SK-N-SH treated with all-trans-retinoic acid at 6 μM for 48 hours (cell line): ENCODE results near the gene NIPAL4.

Source experiments
- ATAC-seq: fragments of 200-7000 bp; cut with Tn5 transposase; 3 replicates; pipeline ENCODE4 v1.9.1; 2020; ENCODE audit warnings: mild to moderate bottlenecking, moderate library complexity
- ARNTL ChIP-seq: fragments of 450-650 bp; formaldehyde crosslinking; IDR thresholded peaks from 2 replicates; pipeline ENCODE4 v1.5.0; 2020; ENCODE audit warnings: low read depth, mild to moderate bottlenecking, moderate library complexity, borderline replicate concordance
- BACH2 ChIP-seq: fragments of 250-450 bp; sonication (Bioruptor Pico); IDR thresholded peaks from 2 replicates; pipeline ENCODE4 v1.9.0; 2021; ENCODE audit warnings: mild to moderate bottlenecking, borderline replicate concordance
- CREB5 ChIP-seq: fragments of 250-450 bp; sonication (Bioruptor Pico); IDR thresholded peaks from 2 replicates; pipeline ENCODE4 v1.5.1; 2020; ENCODE audit warnings: low read depth, mild to moderate bottlenecking, moderate library complexity
- CSDC2 ChIP-seq: fragments of 250-450 bp; sonication (Bioruptor Pico); IDR thresholded peaks from 2 replicates; pipeline ENCODE4 v1.5.0; 2020; ENCODE audit warnings: mild to moderate bottlenecking, moderate library complexity
- ESRRG ChIP-seq: fragments of 250-450 bp; sonication (Bioruptor Pico); IDR thresholded peaks from 2 replicates; pipeline ENCODE4 v1.6.1; 2021; ENCODE audit warnings: mild to moderate bottlenecking
- GLIS3 ChIP-seq: fragments of 250-450 bp; sonication (Bioruptor Pico); IDR thresholded peaks from 2 replicates; pipeline ENCODE4 v1.5.0; 2020; ENCODE audit warnings: mild to moderate bottlenecking, moderate library complexity
- ISL1 ChIP-seq: fragments of 250-450 bp; sonication (Bioruptor Pico); IDR thresholded peaks from 2 replicates; pipeline ENCODE4 v2.1.2; 2022; ENCODE audit warnings: mild to moderate bottlenecking, moderate library complexity
- OSR1 ChIP-seq: fragments of 250-450 bp; sonication (Bioruptor Pico); IDR thresholded peaks from 2 replicates; pipeline ENCODE4 v1.8.0; 2022; ENCODE audit warnings: moderate library complexity, mild to moderate bottlenecking, inconsistent platforms
- PATZ1 ChIP-seq: fragments of 250-450 bp; sonication (Bioruptor Pico); IDR thresholded peaks from 2 replicates; pipeline ENCODE4 v1.8.0; 2020; ENCODE audit warnings: mild to moderate bottlenecking, moderate library complexity, borderline replicate concordance
- PPARA ChIP-seq: fragments of 250-450 bp; sonication (Bioruptor Pico); IDR thresholded peaks from 2 replicates; pipeline ENCODE4 v1.5.0; 2020; ENCODE audit warnings: mild to moderate bottlenecking, borderline replicate concordance
- RARB ChIP-seq: fragments of 250-450 bp; sonication (Bioruptor Pico); IDR thresholded peaks from 2 replicates; pipeline ENCODE4 v1.8.0; 2021; ENCODE audit warnings: mild to moderate bottlenecking, moderate library complexity
- SNAI2 ChIP-seq: fragments of 250-450 bp; sonication (Bioruptor Pico); IDR thresholded peaks from 2 replicates; pipeline ENCODE4 v1.5.0; 2020; ENCODE audit warnings: mild to moderate bottlenecking, moderate library complexity
- TOX ChIP-seq: fragments of 250-450 bp; sonication (Bioruptor Pico); IDR thresholded peaks from 2 replicates; pipeline ENCODE4 v1.8.0; 2021; ENCODE audit warnings: mild to moderate bottlenecking, moderate library complexity, borderline replicate concordance
- ZC3H10 ChIP-seq: fragments of 250-450 bp; sonication (Bioruptor Pico); IDR thresholded peaks from 2 replicates; pipeline ENCODE4 v1.5.1; 2021; ENCODE audit warnings: mild to moderate bottlenecking, moderate library complexity
- ZFP3 ChIP-seq: fragments of 250-450 bp; sonication (Bioruptor Pico); IDR thresholded peaks from 2 replicates; pipeline ENCODE4 v1.5.0; 2020; ENCODE audit warnings: mild to moderate bottlenecking, moderate library complexity
- ZFP30 ChIP-seq: fragments of 450-650 bp; formaldehyde crosslinking; IDR thresholded peaks from 2 replicates; pipeline ENCODE4 v1.5.0; 2022; ENCODE audit warnings: mild to moderate bottlenecking, moderate library complexity
- ZNF565 ChIP-seq: fragments of 450-650 bp; formaldehyde crosslinking; conservative IDR thresholded peaks from 2 replicates; pipeline ENCODE4 v1.5.0; 2020; ENCODE audit warnings: low read depth, mild to moderate bottlenecking, moderate library complexity
- ZNF8 ChIP-seq: fragments of 450-650 bp; formaldehyde crosslinking; IDR thresholded peaks from 2 replicates; pipeline ENCODE4 v1.5.0; 2020; ENCODE audit warnings: mild to moderate bottlenecking, moderate library complexity
- TF ChIP-seq, protein P1 (sequence below): fragments of 250-450 bp; sonication (Bioruptor Pico); IDR thresholded peaks from 2 replicates; pipeline ENCODE4 v1.5.0; 2020; ENCODE audit warnings: mild to moderate bottlenecking, moderate library complexity
- TF ChIP-seq, protein P2 (sequence below): fragments of 250-450 bp; sonication (Bioruptor Pico); IDR thresholded peaks from 2 replicates; pipeline ENCODE4 v1.5.1; 2021; ENCODE audit warnings: mild to moderate bottlenecking, moderate library complexity
- TF ChIP-seq, protein P3 (sequence below): fragments of 250-450 bp; sonication (Bioruptor Pico); IDR thresholded peaks from 2 replicates; pipeline ENCODE4 v1.8.0; 2021; ENCODE audit warnings: low read depth, mild to moderate bottlenecking, moderate library complexity, borderline replicate concordance

The NIPAL4 gene

DNA sequence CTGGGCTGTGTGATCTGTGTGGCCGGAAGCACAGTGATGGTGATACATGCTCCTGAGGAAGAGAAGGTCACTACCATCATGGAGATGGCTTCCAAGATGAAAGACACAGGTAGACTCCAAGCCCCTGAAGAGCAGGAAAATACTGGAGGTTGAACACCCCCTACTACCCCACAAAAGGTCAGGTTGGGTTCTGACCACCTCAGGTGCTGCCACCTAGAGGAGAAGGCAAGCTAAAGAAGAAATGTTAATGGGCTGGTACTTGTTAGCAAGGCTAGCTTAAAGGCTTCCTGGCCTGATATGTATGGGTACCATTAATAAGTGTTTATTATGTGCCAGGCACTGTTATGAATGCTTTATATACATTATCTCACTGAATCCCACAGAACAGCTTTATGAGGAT lies 11.7 kb downstream of the NIPAL4 start:
- peak; percentile 28 for ATAC-seq
- TF ChIP-seq ESRRG (CRISPR knock-in tag) (no peak), ZNF8 (CRISPR knock-in tag) (no peak), ZFP30 (no peak), OSR1 (CRISPR knock-in tag) (no peak), SNAI2 (CRISPR knock-in tag) (no peak), ISL1 (no peak), TOX (CRISPR knock-in tag) (no peak), ZC3H10 (CRISPR knock-in tag) (no peak), ARNTL (CRISPR knock-in tag) (no peak), PPARA (CRISPR knock-in tag) (no peak), ZNF565 (CRISPR knock-in tag) (no peak), PATZ1 (CRISPR knock-in tag) (no peak), BACH2 (CRISPR knock-in tag) (no peak), CREB5 (CRISPR knock-in tag) (no peak), RARB (CRISPR knock-in tag) (no peak), CSDC2 (CRISPR knock-in tag) (no peak)
- TF ChIP-seq, protein P1, sequence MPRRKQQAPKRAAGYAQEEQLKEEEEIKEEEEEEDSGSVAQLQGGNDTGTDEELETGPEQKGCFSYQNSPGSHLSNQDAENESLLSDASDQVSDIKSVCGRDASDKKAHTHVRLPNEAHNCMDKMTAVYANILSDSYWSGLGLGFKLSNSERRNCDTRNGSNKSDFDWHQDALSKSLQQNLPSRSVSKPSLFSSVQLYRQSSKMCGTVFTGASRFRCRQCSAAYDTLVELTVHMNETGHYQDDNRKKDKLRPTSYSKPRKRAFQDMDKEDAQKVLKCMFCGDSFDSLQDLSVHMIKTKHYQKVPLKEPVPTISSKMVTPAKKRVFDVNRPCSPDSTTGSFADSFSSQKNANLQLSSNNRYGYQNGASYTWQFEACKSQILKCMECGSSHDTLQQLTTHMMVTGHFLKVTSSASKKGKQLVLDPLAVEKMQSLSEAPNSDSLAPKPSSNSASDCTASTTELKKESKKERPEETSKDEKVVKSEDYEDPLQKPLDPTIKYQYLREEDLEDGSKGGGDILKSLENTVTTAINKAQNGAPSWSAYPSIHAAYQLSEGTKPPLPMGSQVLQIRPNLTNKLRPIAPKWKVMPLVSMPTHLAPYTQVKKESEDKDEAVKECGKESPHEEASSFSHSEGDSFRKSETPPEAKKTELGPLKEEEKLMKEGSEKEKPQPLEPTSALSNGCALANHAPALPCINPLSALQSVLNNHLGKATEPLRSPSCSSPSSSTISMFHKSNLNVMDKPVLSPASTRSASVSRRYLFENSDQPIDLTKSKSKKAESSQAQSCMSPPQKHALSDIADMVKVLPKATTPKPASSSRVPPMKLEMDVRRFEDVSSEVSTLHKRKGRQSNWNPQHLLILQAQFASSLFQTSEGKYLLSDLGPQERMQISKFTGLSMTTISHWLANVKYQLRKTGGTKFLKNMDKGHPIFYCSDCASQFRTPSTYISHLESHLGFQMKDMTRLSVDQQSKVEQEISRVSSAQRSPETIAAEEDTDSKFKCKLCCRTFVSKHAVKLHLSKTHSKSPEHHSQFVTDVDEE (CRISPR knock-in tag): no peak
- TF ChIP-seq, protein P2, sequence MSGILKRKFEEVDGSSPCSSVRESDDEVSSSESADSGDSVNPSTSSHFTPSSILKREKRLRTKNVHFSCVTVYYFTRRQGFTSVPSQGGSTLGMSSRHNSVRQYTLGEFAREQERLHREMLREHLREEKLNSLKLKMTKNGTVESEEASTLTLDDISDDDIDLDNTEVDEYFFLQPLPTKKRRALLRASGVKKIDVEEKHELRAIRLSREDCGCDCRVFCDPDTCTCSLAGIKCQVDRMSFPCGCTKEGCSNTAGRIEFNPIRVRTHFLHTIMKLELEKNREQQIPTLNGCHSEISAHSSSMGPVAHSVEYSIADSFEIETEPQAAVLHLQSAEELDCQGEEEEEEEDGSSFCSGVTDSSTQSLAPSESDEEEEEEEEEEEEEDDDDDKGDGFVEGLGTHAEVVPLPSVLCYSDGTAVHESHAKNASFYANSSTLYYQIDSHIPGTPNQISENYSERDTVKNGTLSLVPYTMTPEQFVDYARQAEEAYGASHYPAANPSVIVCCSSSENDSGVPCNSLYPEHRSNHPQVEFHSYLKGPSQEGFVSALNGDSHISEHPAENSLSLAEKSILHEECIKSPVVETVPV (CRISPR knock-in tag): no peak

DNA sequence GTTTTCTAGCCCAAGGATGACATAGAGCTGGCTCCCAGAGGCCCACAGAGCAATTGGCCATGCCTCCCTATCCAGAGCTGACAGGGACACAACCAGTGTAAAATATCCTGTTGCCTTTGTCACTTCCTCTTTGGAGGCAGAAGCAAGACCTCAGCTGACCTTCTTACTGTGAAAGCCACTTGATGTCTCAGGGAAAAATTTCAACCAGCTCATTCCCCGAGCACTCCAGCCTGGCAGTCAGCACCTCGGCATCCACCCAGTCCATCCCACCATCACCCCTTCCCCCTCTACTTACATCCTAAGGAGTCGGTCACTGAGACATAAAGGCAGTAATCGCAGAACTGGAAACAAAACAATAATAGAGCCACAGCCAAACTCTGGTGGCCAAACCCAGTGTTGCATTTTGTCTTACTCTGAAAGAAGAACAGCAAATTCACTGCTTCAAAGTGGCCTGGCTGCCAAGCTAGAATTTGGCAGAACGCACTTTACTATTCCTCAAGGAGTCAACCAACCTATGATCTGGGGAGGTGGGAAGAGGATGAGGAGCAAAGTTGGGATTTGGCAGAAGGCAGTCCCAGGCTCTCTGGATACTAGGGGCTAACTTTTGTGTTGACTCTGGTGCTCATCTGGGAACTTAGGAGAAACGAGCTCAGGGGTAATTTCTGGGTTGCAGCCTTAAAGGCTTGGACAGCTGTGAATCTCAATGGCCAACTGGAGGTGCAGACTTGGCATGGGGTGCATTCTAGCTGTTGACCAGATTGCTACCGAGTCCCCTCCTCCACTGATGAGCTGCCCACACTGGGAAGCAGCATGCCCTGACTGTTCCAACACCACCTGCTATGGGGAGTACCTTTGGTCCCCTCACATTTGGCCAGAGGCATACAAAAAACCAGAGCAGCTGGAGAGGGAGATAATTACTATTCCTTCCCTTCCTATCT lies 13.6 kb downstream of the NIPAL4 start:
- no peak; the same call in 1 of the 3 replicates for ATAC-seq
- no peak for TF ChIP-seq CREB5 (CRISPR knock-in tag)
- no peak for TF ChIP-seq ZFP3 (CRISPR knock-in tag)
- TF ChIP-seq ZFP30: no peak
- no peak for TF ChIP-seq ZNF8 (CRISPR knock-in tag)
- no peak for TF ChIP-seq GLIS3
- TF ChIP-seq, protein P3, sequence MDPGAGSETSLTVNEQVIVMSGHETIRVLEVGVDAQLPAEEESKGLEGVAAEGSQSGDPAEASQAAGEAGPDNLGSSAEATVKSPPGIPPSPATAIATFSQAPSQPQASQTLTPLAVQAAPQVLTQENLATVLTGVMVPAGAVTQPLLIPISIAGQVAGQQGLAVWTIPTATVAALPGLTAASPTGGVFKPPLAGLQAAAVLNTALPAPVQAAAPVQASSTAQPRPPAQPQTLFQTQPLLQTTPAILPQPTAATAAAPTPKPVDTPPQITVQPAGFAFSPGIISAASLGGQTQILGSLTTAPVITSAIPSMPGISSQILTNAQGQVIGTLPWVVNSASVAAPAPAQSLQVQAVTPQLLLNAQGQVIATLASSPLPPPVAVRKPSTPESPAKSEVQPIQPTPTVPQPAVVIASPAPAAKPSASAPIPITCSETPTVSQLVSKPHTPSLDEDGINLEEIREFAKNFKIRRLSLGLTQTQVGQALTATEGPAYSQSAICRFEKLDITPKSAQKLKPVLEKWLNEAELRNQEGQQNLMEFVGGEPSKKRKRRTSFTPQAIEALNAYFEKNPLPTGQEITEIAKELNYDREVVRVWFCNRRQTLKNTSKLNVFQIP (CRISPR knock-in tag): no peak
- TF ChIP-seq TOX (CRISPR knock-in tag): no peak
- TF ChIP-seq, protein P1 (CRISPR knock-in tag): no peak
